Tibial nerve (tissue), 4 donors: ENCODE results near the gene MBD2.

Experiments used
- EP300 ChIP-seq, 2 donors: sonication (generic); formaldehyde crosslinking; IDR thresholded peaks; one replicate each; pipeline ENCODE4 v1.6.1; 2017; ENCODE audit warnings: antibody characterized with exemption in 2 of 2, mild to moderate bottlenecking in 1 of 2
- TF ChIP-seq, protein P1 (sequence below), 5 experiments: fragments of 200-600 bp in 3 of 5; fragments of 450-650 bp in 2 of 5; sonication (generic) in 3 of 5; IDR thresholded peaks; one replicate each; pipeline ENCODE4 v1.5.1; 2016 to 2019; ENCODE audit warnings: antibody characterized with exemption in 5 of 5, mild to moderate bottlenecking in 3 of 5, moderate library complexity in 2 of 5

- TF ChIP-seq, protein P1, sequence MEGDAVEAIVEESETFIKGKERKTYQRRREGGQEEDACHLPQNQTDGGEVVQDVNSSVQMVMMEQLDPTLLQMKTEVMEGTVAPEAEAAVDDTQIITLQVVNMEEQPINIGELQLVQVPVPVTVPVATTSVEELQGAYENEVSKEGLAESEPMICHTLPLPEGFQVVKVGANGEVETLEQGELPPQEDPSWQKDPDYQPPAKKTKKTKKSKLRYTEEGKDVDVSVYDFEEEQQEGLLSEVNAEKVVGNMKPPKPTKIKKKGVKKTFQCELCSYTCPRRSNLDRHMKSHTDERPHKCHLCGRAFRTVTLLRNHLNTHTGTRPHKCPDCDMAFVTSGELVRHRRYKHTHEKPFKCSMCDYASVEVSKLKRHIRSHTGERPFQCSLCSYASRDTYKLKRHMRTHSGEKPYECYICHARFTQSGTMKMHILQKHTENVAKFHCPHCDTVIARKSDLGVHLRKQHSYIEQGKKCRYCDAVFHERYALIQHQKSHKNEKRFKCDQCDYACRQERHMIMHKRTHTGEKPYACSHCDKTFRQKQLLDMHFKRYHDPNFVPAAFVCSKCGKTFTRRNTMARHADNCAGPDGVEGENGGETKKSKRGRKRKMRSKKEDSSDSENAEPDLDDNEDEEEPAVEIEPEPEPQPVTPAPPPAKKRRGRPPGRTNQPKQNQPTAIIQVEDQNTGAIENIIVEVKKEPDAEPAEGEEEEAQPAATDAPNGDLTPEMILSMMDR (IDR thresholded peaks at IDR 0.05), result no peak
- no peak for TF ChIP-seq EP300 (IDR thresholded peaks at IDR 0.05)
These were observed 17.0 kb upstream of the MBD2 start for GRCh38 chr18:54241483-54241882.
